ENCODE data around the gene ITGB4.

The ITGB4 gene

DNA sequence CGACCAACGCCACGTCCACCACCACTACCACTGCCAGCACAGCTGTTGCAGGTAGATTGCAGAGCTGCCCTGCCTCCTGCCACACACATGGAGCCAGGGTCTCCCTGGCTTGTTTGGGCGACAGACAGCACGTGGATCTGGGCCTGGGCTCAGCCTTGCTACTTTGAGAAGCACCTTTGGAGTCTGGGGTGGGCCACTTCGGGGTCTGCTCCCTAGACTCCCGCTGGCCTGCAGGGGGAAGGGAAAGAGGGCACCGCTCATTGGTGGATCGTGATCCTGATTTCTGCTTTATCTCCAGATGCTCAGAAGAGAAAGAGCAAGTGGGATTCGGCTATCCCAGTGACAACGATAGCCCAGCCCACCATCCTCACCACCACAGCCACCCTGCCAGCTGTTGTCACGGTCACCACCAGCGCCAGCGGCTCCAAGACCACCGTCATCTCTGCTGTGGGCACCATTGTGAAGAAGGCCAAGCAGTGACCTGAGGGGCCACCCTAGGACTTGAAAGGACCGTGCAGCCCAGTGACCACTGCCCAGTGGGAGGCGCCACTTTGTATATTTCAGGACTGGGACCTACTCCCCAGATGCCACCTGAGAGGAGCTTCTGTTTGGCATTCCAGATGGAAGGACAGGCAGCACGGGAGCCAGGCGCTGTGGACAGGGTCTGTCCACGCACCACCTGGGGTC is 15.1 kb upstream of the ITGB4 start:
- H3K4me2 ChIP-seq (ENCODE audit: low read depth, low read length), result no peak overlapping the region
- TF ChIP-seq EZH2 (optimal IDR thresholded peaks at IDR 0.05; ENCODE audit: low read depth, low read length) (no peak), EZH2phosphoT487 (IDR thresholded peaks at IDR 0.05; ENCODE audit: low read length) (no peak)
- TF ChIP-seq, protein P1, sequence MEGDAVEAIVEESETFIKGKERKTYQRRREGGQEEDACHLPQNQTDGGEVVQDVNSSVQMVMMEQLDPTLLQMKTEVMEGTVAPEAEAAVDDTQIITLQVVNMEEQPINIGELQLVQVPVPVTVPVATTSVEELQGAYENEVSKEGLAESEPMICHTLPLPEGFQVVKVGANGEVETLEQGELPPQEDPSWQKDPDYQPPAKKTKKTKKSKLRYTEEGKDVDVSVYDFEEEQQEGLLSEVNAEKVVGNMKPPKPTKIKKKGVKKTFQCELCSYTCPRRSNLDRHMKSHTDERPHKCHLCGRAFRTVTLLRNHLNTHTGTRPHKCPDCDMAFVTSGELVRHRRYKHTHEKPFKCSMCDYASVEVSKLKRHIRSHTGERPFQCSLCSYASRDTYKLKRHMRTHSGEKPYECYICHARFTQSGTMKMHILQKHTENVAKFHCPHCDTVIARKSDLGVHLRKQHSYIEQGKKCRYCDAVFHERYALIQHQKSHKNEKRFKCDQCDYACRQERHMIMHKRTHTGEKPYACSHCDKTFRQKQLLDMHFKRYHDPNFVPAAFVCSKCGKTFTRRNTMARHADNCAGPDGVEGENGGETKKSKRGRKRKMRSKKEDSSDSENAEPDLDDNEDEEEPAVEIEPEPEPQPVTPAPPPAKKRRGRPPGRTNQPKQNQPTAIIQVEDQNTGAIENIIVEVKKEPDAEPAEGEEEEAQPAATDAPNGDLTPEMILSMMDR (IDR thresholded peaks at IDR 0.05; ENCODE audit: low read length), result no peak
- H3K4me3 ChIP-seq (ENCODE audit: low read length), result no peak overlapping the region
- H4K20me1 ChIP-seq (ENCODE audit: insufficient read depth, low read length), result no peaks in the 10 kb centered on the region
- no peaks in the 10 kb centered on the region for H3F3A ChIP-seq (ENCODE audit: insufficient read depth, low read length)
- no peak overlapping the region for H3K9ac ChIP-seq (ENCODE audit: low read length)
- DNase-seq, result no peak
- H3K9me2 ChIP-seq (replicated peaks; ENCODE audit: insufficient read depth, low read length), result no peaks in the 10 kb centered on the region
- H3K9me3 ChIP-seq (replicated peaks; ENCODE audit: insufficient read depth, low read length), result no peaks in the 10 kb centered on the region
- no peaks in the 10 kb centered on the region for H3K27me3 ChIP-seq (replicated peaks; ENCODE audit: insufficient read depth, low read length)
- H3K4me1 ChIP-seq (ENCODE audit: low read length), result no peaks in the 10 kb centered on the region
- peaks cover 5% of the 10 kb centered on the region; the same call in 1 of the 2 replicates for H3K36me3 ChIP-seq (replicated peaks; ENCODE audit: insufficient read depth, low read length)
- no peak overlapping the region for H2AFZ ChIP-seq (ENCODE audit: low read length)
- H3K79me2 ChIP-seq (ENCODE audit: low read length), result no peaks in the 10 kb centered on the region; the same call in 1 of the 2 replicates
- no peak overlapping the region for H3K27ac ChIP-seq (ENCODE audit: low read length)

DNA sequence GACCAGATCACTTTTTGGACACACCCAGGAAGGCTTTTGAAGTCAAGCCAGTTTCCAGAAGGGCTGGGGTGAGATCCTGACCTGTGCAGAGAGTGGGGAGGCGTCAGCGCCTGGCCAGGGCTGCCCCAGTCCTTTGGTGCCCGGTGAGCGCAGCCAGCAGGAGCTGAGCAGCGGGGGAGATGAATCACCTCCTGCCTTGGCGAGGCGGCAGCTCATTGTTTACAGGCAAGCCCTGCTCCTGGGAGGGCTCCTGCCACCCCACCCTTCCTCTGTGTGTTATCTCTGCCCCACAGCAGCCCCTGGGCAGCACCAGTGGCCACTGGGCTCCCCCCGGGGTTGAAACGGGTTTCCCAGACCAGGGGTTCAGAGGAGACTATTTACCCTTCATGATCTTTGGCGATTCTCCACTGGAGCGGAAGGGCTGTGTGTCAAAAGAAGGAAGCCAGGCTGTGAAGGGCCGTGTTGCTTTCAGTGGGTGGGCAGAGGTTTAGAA is 14.1 kb upstream of the ITGB4 start:
- Histone ChIP-seq H3K79me2 (ENCODE audit: low read length) (no peaks in the 10 kb centered on the region), H3K4me3 (ENCODE audit: low read length) (no peak overlapping the region), H4K20me1 (ENCODE audit: insufficient read depth, low read length) (no peaks in the 10 kb centered on the region), H3F3A (ENCODE audit: insufficient read depth, low read length) (no peaks in the 10 kb centered on the region), H3K36me3 (replicated peaks; ENCODE audit: insufficient read depth, low read length) (peaks cover 5% of the 10 kb centered on the region; the same call in 1 of the 2 replicates), H3K27me3 (replicated peaks; ENCODE audit: insufficient read depth, low read length) (no peaks in the 10 kb centered on the region), H3K4me2 (ENCODE audit: low read depth, low read length) (no peak overlapping the region), H3K9me3 (replicated peaks; ENCODE audit: insufficient read depth, low read length) (no peaks in the 10 kb centered on the region), H3K4me1 (ENCODE audit: low read length) (no peaks in the 10 kb centered on the region), H3K9me2 (replicated peaks; ENCODE audit: insufficient read depth, low read length) (no peaks in the 10 kb centered on the region), H2AFZ (ENCODE audit: low read length) (no peak overlapping the region), H3K9ac (ENCODE audit: low read length) (no peak overlapping the region), H3K27ac (ENCODE audit: low read length) (no peak overlapping the region)
- TF ChIP-seq EZH2 (optimal IDR thresholded peaks at IDR 0.05; ENCODE audit: low read depth, low read length) (no peak), EZH2phosphoT487 (IDR thresholded peaks at IDR 0.05; ENCODE audit: low read length) (no peak)
- TF ChIP-seq, protein P1 (IDR thresholded peaks at IDR 0.05; ENCODE audit: low read length), result no peak
- no peak for DNase-seq

DNA sequence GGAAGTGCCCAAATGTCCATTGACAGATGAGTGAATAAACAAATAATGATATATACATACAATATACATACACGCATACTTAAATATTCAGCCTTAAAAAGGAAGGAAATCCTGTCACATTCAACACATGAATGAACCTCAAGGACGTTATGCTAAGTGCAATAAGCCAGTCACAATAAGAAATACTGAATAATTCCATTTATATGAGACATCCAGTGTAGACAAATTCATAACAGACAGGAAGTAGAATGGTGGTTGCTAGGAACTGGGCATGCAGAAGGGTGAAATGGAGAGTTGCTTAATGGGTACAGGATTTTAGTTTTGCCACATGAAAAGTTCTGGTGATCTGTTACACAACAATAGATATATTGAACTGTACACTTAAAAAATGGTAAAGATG is 8.8 kb upstream of the ITGB4 start:
- no peaks in the 10 kb centered on the region for H3K36me3 ChIP-seq (replicated peaks; ENCODE audit: insufficient read depth, low read length)
- H3K9ac ChIP-seq (ENCODE audit: low read length), result no peak overlapping the region
- H3K4me3 ChIP-seq (ENCODE audit: low read length), result no peak overlapping the region
- H4K20me1 ChIP-seq (ENCODE audit: insufficient read depth, low read length), result no peaks in the 10 kb centered on the region
- H3F3A ChIP-seq (ENCODE audit: insufficient read depth, low read length), result 0 out of 2 replicates have a peak, but pooled peaks cover 3% of the 10 kb centered on the region
- no peaks in the 10 kb centered on the region for H3K4me1 ChIP-seq (ENCODE audit: low read length)
- no peak overlapping the region for H3K4me2 ChIP-seq (ENCODE audit: low read depth, low read length)
- no peaks in the 10 kb centered on the region for H3K9me2 ChIP-seq (replicated peaks; ENCODE audit: insufficient read depth, low read length)
- no peak for DNase-seq
- H2AFZ ChIP-seq (ENCODE audit: low read length), result no peak overlapping the region
- no peaks in the 10 kb centered on the region for H3K9me3 ChIP-seq (replicated peaks; ENCODE audit: insufficient read depth, low read length)
- TF ChIP-seq, protein P1 (IDR thresholded peaks at IDR 0.05; ENCODE audit: low read length), result no peak
- no peaks in the 10 kb centered on the region for H3K79me2 ChIP-seq (ENCODE audit: low read length)
- H3K27ac ChIP-seq (ENCODE audit: low read length), result no peak overlapping the region
- peaks cover under 1% of the 10 kb centered on the region; the same call in 1 of the 2 replicates for H3K27me3 ChIP-seq (replicated peaks; ENCODE audit: insufficient read depth, low read length)
